ENCODE data around the gene COL23A1.

GRCh38 chr5:178627259-178627598 is 37.0 kb upstream of the COL23A1 start:
- no peak for TF ChIP-seq GATA3 (IDR thresholded peaks at IDR 0.05; ENCODE audit: low read depth, low read length)
- no peak for TF ChIP-seq GATA2 (IDR thresholded peaks at IDR 0.05; ENCODE audit: low read depth, low read length)

Data from SH-SY5Y (cell line).